Activated CD4-positive, CD25-positive, alpha-beta regulatory T cell treated with anti-CD3 and anti-CD28 coated beads, Interleukin-2, amount 50 U/mL, for 24 hours (primary cell): ENCODE data around the gene HVCN1.

Experiments
- ATAC-seq, 2 donors: fragments of 150-1000 bp; cut with Tn5 transposase; one replicate each; pipeline ENCODE4 v1.10.0; 2021; ENCODE audit warnings: mild to moderate bottlenecking in 1 of 2, moderate library complexity in 1 of 2

HVCN1 gene

GRCh38 chr12:110613771-110614684 lies 74.9 kb downstream of the HVCN1 start, which contains the start of gene TCTN1:
TSS of gene TCTN1 (plus strand) at chr12:110614129. CDS start at chr12:110614183, 54 bp downstream.
- peak; percentile 99 to 100 for ATAC-seq

- no peak for ATAC-seq
Observed at GRCh38 chr12:110613071-110613770, 75.7 kb downstream of the HVCN1 start.

DNA sequence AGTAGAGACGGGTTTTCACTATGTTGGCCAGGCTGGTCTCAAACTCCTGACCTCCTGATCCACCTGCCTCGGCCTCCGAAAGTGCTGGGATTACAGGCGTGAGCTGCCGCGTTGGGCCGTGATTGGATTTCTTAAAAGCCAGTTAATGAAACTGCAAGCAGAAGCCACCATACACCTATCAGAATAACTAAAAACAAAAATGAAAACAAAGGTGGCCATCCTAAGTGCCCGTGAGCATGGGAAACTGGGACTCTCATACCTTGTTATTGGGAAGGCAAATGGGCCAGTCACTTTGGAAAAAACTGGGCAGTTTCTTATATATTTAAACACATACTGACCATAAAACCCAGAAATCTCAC lies 82.7 kb downstream of the HVCN1 start:
- no peak for ATAC-seq

DNA sequence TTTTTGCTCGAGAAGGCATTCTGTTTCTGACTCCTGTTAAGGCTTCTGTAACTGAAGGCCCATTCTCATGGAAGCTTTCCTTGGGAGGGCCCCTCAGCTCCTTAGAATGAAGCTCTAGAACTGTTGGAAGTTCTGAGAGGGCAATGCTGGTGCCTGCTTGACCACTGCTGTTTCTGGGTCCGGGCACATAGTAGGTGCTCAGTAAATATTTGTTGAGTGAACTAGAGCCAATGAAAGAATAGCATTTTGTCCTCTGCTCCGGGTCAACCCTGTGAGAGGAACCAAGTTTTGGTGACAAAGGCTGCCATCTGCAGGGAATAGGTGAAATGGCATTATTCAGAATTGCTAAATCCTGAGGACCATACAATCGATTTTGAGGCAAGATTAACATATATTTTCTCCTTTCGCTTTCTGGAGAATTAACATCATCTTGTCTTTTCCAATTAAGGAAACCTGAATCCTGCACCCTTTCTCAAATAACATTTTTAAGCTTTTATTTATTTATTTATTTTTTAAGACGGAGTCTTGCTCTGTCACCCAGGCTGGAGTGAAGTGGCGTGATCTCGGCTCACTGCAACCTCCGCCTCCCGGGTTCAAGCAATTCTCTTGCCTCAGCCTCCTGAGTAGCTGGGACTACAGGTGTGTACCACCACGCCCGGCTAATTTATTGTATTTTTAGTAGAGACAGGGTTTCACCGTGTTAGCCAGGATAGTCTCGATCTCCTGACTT lies 86.7 kb downstream of the HVCN1 start:
- peak; percentile 75 to 81 for ATAC-seq

DNA sequence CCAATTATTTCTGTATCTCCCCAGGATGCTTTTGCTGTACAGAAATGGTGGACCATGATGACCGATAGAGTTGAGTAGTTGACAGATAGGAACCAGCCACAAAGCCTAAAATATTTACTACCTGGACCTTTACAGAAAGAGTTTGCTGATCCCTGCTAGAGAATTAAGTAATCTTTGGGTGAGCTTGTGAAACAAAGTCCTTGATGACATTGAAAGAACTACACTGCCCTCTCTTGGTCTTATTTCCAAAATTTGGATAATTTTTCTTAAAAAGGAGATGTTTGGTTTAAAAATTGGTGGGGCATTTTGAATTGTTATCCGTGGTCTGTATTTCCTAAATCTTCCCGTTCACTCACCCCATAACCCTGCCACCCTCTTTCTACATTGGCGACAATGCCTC lies 88.7 kb downstream of the HVCN1 start:
- no peak for ATAC-seq

- ATAC-seq = no peak
Observed at GRCh38 chr12:110599334-110599733, 89.6 kb downstream of the HVCN1 start.
